NB4 (cell line): Measurements from ENCODE around the gene TNRC18.

Experiments
- MYC ChIP-seq: IDR thresholded peaks from 2 replicates; pipeline ENCODE4 v1.6.1; 2011; ENCODE audit warnings: low read depth, low read length
- POLR2A ChIP-seq: IDR thresholded peaks from 2 replicates; pipeline ENCODE4 v1.6.1; 2011; ENCODE audit warnings: mild to moderate bottlenecking; ENCODE audit not compliant: insufficient read length; ENCODE audit errors: extremely low read depth
- TF ChIP-seq, protein P1 (sequence below): IDR thresholded peaks from one replicate; pipeline ENCODE4 v1.5.1; 2012; ENCODE audit warnings: low read depth, low read length
- TF ChIP-seq, protein P2 (sequence below): IDR thresholded peaks from 2 replicates; pipeline ENCODE4 v1.6.1; 2011; ENCODE audit warnings: low read depth, low read length

DNA sequence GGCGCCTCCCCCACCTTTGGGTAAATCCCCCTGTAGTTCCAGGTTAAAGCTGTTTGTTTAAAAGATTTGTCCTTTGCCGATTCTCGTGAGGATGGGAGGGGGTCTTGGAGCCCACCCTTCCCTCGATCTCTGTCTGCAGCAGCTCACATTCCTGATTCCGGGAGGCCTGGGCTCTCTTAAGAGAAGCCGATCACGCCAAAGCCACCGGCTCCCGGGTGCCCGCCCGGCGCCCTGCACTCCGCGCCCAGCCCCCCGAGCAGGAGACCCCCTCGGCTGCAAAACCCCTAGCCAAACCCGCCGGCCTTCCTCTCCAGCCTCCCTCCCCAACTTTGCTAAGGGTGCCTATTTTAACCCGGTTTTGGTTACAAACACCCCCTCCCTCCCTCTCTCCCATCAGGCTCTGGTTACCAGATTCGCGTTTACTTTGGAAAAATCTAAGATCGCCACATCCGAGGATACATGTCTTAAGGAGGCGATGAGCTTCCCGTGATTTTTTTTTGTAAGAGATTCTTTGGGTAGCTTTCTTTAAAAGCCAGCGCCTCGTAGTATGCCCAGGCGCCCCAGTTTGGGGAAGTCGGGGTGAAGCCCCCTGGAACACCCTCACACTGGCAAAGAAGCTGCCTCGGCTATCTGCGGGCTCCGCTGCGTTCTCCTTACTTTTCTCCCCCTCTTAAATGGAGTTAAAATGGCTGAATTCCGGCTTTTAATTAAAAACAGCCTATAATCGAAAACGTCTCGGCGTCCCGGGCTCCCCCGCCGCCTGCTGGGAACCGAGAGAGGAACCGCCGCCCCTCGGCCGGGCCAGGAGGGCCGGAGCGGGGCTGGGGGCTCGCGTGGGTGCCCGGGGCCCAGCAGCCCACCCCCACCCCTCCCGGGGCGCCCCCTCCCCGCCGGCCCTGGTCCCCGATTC, 983 bp downstream of the TNRC18 start:
- TF ChIP-seq, protein P1, sequence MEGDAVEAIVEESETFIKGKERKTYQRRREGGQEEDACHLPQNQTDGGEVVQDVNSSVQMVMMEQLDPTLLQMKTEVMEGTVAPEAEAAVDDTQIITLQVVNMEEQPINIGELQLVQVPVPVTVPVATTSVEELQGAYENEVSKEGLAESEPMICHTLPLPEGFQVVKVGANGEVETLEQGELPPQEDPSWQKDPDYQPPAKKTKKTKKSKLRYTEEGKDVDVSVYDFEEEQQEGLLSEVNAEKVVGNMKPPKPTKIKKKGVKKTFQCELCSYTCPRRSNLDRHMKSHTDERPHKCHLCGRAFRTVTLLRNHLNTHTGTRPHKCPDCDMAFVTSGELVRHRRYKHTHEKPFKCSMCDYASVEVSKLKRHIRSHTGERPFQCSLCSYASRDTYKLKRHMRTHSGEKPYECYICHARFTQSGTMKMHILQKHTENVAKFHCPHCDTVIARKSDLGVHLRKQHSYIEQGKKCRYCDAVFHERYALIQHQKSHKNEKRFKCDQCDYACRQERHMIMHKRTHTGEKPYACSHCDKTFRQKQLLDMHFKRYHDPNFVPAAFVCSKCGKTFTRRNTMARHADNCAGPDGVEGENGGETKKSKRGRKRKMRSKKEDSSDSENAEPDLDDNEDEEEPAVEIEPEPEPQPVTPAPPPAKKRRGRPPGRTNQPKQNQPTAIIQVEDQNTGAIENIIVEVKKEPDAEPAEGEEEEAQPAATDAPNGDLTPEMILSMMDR = no peak
- TF ChIP-seq, protein P2, sequence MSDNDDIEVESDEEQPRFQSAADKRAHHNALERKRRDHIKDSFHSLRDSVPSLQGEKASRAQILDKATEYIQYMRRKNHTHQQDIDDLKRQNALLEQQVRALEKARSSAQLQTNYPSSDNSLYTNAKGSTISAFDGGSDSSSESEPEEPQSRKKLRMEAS = no peak
- TF ChIP-seq POLR2A (no peak), MYC (no peak)
